ENCODE data around the gene FASTKD1.

Gene FASTKD1

DNA sequence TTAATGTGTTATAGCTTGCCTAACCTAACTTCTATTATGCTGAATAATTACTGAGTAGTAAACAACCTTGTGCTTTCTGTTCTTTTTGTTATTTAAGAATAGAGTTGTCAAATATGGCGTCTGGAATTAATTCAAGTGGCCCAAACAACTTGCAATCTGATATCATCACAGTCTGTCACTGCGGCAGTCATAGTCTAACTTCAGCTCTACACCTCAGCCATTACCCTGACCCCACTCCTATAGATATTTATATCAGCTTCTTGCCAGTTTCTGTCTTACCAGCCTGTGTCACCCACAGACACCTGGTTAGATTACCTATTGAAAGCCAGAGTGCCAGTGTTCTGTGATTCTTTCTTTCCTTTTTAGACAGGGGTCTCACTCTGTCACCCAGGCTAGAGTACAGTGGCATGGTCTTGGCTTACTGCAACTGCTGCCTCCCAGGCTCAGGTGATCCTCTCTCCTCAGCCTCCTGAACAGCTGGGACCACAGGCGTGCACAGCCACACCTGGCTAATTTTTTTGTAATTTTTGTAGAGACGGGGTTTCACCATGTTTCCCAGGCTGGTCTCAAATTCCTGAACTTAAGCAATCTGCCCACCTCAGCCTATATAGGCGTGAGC, 78.2 kb downstream of the FASTKD1 start:
- DNase-seq: no peak

DNA sequence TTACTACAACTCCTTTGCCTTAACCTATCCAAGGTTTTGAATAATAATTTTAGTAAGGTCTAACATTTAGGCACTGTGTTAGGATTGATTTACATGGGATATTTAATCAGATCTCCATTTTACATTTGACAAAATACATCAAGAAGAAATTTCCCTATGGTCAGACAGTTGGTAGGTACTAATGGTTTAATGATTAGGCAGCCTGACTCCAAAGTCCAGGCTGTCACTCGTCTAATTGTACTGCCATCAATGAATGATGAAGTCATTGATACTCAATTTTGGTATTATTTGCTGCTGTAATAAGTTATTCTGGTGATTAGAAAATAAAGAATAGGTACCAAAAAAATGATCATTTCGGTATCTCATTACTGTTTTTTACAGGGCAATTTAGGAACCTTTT, 80.3 kb downstream of the FASTKD1 start:
- DNase-seq: no peak

DNA sequence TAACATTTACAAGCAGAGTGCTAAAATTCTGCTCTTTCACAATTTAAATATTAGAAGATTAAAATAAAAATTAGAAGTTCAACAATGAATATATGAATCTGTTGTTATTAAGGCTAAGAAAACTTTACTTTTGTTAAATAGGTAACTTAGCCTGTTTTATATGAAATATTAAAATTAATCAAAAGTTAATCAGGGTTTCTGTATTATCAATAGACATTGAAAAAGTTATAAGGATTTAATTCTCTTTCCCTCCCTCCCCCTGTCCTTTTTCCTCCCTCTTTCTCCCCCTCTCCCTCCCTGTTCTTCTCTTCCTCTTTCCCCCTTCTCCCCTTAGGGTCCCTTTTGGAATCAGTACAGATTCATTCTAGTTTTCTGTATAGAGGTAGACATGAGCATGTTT, 82.3 kb downstream of the FASTKD1 start:
- no peak for DNase-seq

DNA sequence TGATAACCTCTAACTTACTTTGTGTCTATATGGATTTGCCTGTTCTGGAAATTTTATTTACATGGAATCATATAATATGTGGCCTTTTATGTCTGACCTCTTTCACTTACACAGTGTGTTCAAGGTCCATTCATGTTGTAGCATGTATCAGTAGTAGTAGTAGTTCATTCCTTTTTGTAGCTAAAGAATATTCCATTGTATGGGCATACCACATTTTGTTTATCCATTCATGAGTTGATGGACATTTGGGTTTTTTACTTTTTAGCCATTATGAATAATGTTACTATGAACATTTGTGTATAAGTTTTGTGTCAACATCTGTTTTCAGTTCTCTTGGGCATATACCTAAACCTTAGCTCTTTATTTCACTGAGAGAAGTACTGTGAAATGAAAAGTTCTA, 82.8 kb downstream of the FASTKD1 start:
- no peak for DNase-seq

DNA sequence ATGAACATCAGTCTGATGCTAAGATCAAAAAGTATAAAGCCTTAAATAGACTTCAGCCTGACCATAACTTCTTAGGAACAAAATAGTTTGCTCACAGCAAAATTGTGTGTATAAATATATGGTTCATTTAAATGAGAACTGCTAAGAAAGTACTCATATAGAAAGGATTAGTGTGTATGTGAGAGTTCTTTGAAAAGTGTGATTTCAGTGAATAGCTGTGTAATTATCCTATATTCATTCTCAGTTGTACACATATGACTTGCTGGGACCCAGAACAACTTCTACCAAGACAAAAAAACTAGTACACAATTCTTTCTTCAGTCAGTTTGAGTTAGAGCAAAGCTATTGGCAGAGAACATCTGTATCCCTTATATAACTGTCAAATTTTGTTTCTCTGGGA, 87.2 kb downstream of the FASTKD1 start:
- no peak for DNase-seq

DNA sequence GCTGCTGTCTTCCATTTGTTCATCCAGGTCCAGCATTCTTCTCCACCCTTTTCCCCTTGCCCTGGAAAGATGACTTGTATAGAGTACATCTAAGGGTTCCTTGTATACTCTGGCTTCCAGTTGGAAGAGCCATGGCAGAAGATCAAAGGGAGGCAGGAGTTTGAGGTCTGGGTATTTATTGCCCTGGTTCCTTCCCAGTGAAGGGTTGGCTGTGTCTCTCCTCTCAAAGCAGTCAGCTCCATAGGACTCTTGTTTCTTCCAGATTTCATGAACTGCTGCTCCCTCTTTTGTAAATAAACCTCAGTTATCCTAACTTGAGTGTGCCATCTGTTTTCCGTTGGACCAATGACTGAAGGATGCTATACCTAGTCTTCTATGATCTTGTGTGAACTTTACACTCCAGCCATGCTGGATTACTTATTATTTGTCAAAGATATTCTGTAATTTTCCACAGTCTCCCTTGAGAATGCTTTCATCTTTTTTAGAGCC, 88.0 kb downstream of the FASTKD1 start:
- no peak for DNase-seq

DNA sequence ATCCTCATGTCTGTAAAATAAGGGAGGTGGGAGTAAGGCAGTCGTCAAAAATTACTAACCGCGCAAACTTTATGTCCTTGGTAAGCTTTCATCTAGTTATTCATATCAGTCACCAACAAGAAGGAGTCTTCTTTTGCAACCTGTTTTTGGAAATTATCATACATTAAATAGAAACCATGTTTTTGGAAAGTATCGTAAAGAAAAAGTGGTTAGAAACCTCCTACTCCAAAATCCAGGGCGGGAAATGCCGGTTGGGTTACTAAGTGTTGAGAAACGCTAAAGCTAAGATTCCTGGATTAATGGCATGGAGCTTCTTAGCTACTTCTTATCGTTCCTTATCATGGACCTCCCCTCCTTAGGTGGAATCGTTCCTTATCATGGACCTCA, 93.6 kb downstream of the FASTKD1 start:
- no peak for DNase-seq

Data from C1 segment of cervical spinal cord (tissue), 14 donors.